Stimulated activated effector memory CD8-positive, alpha-beta T cell treated with anti-CD3 and anti-CD28 coated beads, Interleukin-12 subunit alpha, Interleukin-12 subunit beta, amount 100 ng/mL, for 72 hours (primary cell): ENCODE measurements around the gene ARHGAP23.
"Not testable (repeated sequence)": the region's sequence is repeated elsewhere in the genome, so short reads cannot be mapped to it uniquely, and the experiment has no call there.

Experiments used
- ATAC-seq: fragments of 150-1000 bp; cut with Tn5 transposase; 2 replicates; pipeline ENCODE4 v1.10.0; 2021
- DNase-seq, 2 donors: peaks; one replicate each; pipeline ENCODE4 v3.0.0; 2021 to 2022; ENCODE audit warnings: low spot score in 2 of 2
- H3K27ac Mint-ChIP-seq: one replicate; pipeline ENCODE4 v1.8.0; 2022; ENCODE audit warnings: mild to moderate bottlenecking, mixed read lengths
- H3K36me3 Mint-ChIP-seq: one replicate; pipeline ENCODE4 v1.8.0; 2022; ENCODE audit warnings: mild to moderate bottlenecking, mixed read lengths
- H3K4me1 Mint-ChIP-seq: one replicate; pipeline ENCODE4 v1.8.0; 2022; ENCODE audit warnings: mixed read lengths
- H3K4me3 Mint-ChIP-seq: one replicate; pipeline ENCODE4 v1.8.0; 2022; ENCODE audit warnings: mild to moderate bottlenecking, mixed read lengths
- H3K9me3 Mint-ChIP-seq: one replicate; pipeline ENCODE4 v1.8.0; 2022; ENCODE audit warnings: mixed read lengths

The ARHGAP23 gene

GRCh38 chr17:38460082-38460715, 31.9 kb downstream of the ARHGAP23 start:
- H3K27ac Mint-ChIP-seq, result peak overlapping the region; percentile 2
- H3K4me3 Mint-ChIP-seq, result no peak overlapping the region
- DNase-seq (no peak), ATAC-seq (no peak)
- H3K4me1 Mint-ChIP-seq, result peaks cover 2% of the 10 kb centered on the region
- no peaks in the 10 kb centered on the region for H3K36me3 Mint-ChIP-seq
- H3K9me3 Mint-ChIP-seq, result no peaks in the 10 kb centered on the region

DNA sequence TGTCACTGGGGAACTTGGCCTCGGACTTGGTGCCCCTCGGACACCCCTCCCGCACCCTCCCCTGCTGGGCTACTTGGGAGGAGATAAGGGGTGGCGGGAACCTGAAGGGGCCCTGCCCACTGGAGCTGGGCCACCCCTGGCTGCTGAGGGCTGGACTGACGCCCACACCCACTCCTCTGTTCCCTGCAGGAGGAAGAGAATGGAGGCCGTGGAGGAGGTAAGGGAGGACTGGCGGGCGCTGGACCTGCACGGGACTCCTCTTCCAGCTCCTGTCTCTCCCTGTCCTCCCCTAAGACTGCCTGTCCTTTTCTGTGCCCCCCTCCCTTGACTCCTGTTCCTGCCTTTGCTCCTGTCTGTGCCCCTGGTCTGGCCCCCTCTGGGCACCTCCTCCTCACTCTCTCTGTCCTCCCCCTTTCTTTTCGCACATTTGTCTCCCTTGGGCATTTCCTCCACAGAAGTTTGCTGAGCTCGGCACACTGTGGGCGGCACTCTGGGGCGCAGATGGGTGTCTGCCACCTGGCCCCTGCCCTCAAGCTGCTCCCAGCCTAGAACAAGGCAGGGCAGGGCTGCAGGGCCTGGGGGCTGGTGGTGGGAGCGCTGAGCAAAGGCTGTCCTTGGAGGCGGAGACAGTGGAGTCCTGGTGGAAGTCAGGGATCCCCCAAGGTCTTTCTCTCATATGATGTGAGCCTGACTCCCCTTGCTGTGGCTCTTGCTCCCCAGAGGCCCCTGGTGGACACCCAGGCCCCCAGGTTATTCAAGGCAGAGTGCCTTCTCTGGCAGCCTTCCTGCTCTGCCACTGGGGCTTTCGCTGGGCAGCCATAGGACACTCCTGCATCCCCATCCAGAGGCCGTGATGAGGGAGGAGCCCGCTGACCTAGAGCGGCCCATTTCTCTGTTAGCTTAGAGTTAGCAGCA, 32.7 kb downstream of the ARHGAP23 start:
- H3K4me1 Mint-ChIP-seq, result no peaks in the 10 kb centered on the region
- no peak for ATAC-seq
- H3K4me3 Mint-ChIP-seq, result no peak overlapping the region
- DNase-seq, result no peak
- no peaks in the 10 kb centered on the region for H3K36me3 Mint-ChIP-seq
- no peak overlapping the region for H3K27ac Mint-ChIP-seq
- H3K9me3 Mint-ChIP-seq, result no peaks in the 10 kb centered on the region

DNA sequence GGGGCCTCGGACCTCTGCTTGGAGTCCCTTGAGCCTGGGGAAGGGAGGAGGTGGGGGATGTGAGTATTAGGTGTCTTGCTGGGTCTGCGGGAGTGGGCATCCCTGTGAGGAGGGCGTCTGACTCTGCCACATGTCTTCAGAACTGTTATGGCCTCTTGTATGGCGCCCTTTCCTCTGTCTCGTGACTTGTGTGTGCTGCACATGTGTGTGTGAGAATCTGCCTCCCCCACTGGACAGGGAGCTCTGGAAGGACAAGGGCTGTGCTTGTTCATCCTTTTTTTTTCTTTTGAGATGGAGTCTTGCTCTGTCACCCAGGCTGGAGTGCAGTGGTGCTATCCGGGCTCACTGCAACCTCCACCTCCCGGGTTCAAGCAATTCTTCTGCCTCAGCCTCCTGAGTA, 33.4 kb downstream of the ARHGAP23 start:
- DNase-seq (no peak), ATAC-seq (no peak)
- Mint-ChIP-seq H3K36me3 (no peaks in the 10 kb centered on the region), H3K4me3 (no peak overlapping the region), H3K27ac (no peak overlapping the region), H3K9me3 (no peaks in the 10 kb centered on the region), H3K4me1 (no peaks in the 10 kb centered on the region)

GRCh38 chr17:38463451-38463858, 35.2 kb downstream of the ARHGAP23 start:
- ATAC-seq (no peak), DNase-seq (no peak)
- H3K36me3 Mint-ChIP-seq, result no peaks in the 10 kb centered on the region
- H3K4me1 Mint-ChIP-seq, result no peaks in the 10 kb centered on the region
- H3K27ac Mint-ChIP-seq, result no peak overlapping the region
- no peak overlapping the region for H3K4me3 Mint-ChIP-seq
- no peaks in the 10 kb centered on the region for H3K9me3 Mint-ChIP-seq

DNA sequence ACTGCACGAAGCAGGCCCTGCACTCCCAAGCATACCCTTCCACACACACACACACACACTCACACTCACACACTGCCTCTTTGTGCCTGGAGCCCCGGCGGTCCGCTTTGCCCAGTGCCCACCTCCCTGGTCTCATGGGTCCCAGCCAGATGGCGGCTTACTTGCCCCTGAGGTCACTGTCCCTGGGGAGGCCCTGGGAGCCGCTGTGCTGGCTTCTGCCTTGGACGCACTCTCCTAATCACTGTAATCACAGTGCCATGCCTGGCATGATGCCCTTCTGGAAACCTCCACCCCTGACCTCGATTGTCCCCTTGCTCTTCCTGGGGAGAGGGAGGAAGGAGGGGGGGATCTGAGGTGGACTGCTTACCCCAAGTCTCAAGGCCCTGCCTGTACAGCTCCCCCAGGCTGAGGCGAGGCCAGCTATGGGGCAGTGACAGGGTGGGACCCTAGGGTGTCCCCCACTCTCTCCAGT, 36.0 kb downstream of the ARHGAP23 start:
- H3K4me3 Mint-ChIP-seq, result no peak overlapping the region

DNA sequence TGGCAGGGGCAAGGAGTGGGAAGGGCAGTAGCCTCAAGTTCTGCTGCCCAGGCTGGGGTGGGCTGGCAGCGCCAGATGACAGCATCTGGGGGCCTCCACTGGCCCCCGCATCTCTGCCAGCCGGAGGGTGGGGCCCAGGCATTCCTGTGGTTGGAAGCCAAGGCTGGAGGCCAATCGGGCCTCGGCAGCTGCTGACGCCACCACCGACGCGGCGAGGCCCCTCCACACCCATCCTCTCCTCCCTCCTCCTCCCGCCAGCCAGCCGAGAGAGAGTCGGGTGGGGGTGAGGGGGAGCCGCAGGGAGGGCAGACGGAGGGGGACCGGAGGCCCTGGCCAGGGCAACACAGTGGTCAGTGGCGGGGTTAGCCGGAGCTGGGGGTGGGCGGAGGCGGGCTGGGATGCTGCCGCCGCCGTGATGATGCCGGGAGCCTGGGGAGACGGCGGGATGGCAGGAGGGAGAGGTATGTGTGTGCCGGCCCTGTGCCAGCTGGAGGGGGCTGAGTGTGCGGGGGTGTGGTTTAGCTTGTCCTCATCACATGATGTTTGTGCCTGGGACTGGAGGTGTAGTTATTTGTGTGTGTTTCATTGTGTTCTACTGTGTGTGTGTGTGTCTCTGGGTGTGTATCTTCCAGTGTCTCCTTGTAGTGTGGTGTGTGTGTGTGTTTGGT, 36.6 kb downstream of the ARHGAP23 start:
- ATAC-seq (no peak), DNase-seq (no peak)
- Mint-ChIP-seq H3K9me3 (no peaks in the 10 kb centered on the region), H3K4me1 (no peaks in the 10 kb centered on the region), H3K27ac (no peak overlapping the region), H3K36me3 (no peaks in the 10 kb centered on the region), H3K4me3 (no peak overlapping the region)

More for the DNA sequence above, 36.0 kb downstream of the ARHGAP23 start:
- H3K27ac Mint-ChIP-seq, result no peak overlapping the region
- DNase-seq (no peak), ATAC-seq (no peak)
- H3K9me3 Mint-ChIP-seq, result no peaks in the 10 kb centered on the region
- H3K36me3 Mint-ChIP-seq, result no peaks in the 10 kb centered on the region
- H3K4me1 Mint-ChIP-seq, result no peaks in the 10 kb centered on the region

- ATAC-seq (no peak), DNase-seq (no peak)
- Mint-ChIP-seq H3K36me3 (no peaks in the 10 kb centered on the region), H3K27ac (no peak overlapping the region), H3K9me3 (no peaks in the 10 kb centered on the region), H3K4me3 (no peak overlapping the region), H3K4me1 (no peaks in the 10 kb centered on the region)
Measured at GRCh38 chr17:38465391-38466345, 37.4 kb downstream of the ARHGAP23 start.

DNA sequence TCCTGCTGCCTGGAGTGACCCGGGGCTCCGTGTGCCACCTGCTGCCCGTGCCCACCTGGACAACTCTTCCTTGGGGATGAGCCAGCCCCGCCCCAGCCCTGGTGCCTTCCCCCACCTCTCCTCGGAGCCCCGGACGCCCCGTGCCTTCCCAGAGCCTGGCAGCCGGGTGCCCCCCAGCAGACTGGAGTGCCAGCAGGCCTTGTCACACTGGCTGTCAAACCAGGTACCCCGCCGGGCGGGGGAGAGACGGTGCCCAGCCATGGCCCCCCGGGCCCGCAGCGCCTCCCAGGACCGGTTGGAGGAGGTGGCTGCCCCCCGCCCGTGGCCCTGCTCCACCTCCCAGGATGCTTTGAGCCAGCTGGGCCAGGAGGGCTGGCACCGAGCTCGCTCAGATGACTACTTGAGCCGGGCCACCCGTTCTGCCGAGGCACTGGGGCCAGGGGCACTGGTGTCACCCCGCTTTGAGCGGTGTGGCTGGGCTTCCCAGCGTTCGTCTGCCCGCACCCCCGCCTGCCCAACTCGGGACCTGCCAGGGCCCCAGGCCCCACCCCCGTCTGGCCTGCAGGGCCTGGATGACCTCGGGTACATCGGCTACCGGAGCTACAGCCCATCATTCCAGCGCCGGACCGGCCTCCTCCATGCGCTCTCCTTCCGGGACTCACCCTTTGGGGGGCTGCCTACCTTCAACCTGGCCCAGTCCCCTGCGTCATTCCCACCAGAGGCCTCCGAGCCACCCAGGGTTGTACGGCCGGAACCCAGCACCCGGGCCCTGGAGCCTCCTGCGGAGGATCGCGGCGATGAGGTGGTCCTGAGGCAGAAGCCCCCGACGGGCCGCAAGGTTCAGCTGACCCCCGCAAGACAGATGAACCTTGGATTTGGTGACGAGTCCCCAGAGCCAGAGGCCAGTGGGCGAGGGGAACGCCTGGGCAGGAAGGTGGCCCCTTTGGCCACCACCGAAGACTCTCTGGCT, 38.4 kb downstream of the ARHGAP23 start:
- Mint-ChIP-seq H3K36me3 (no peaks in the 10 kb centered on the region), H3K4me1 (no peaks in the 10 kb centered on the region), H3K4me3 (no peak overlapping the region), H3K27ac (no peak overlapping the region), H3K9me3 (no peaks in the 10 kb centered on the region)
- DNase-seq, result no peak
- no peak for ATAC-seq

- H3K4me3 Mint-ChIP-seq, result no peak overlapping the region
- H3K27ac Mint-ChIP-seq, result no peak overlapping the region
- no peak for DNase-seq
- no peaks in the 10 kb centered on the region for H3K4me1 Mint-ChIP-seq
- H3K9me3 Mint-ChIP-seq, result no peaks in the 10 kb centered on the region
- H3K36me3 Mint-ChIP-seq, result no peaks in the 10 kb centered on the region
- ATAC-seq, result no peak
Measured at GRCh38 chr17:38467491-38467890, 39.2 kb downstream of the ARHGAP23 start.

DNA sequence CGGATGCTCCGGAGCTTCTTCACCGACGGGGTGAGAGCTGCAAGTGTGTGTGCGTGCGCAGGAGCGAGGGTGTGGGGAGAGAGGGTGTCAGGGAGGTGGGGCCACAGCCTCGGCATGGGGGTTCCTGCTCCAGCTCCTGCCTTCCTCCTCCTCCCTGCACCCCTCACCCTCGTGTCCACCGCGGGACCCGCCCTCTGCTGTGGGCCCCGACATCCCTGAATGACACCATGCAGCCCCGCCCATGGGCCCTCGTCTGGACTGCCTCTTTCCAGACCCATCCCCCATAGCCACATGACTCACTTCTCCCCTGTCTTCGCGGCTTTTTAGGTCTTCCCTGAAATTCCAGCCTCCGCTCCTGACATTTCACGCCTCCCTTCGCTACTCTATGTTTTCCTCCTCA, 41.6 kb downstream of the ARHGAP23 start:
- DNase-seq (no peak), ATAC-seq (no peak)
- no peak overlapping the region for H3K27ac Mint-ChIP-seq
- H3K4me1 Mint-ChIP-seq, result no peaks in the 10 kb centered on the region
- H3K9me3 Mint-ChIP-seq, result no peaks in the 10 kb centered on the region
- H3K4me3 Mint-ChIP-seq, result no peak overlapping the region
- no peaks in the 10 kb centered on the region for H3K36me3 Mint-ChIP-seq

- H3K9me3 Mint-ChIP-seq, ATAC-seq, DNase-seq, H3K27ac Mint-ChIP-seq, H3K4me1 Mint-ChIP-seq, H3K4me3 Mint-ChIP-seq, H3K36me3 Mint-ChIP-seq: not testable (repeated sequence)
Measured at GRCh38 chr17:38471253-38471652, 43.0 kb downstream of the ARHGAP23 start.

DNA sequence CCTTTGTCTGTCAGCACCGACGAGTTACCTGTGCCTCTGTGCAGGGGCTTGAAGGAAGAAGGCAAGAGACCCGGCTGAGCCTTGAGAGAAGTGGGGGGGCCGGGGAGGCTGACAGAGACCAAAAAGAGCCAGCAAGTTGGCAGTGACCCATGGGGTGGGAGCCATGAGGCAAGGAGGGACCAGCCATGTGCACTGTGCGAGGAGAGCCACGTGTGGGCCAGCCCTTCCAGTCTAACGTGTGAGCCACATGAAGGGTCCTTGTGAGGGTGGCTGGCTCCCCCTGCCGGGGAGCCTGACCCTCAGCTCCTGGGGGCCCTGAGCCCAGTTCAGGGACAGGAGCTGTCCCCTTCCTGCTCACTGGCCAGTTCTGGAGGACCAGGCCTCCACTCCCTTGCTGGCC, 46.4 kb downstream of the ARHGAP23 start:
- H3K9me3 Mint-ChIP-seq, H3K36me3 Mint-ChIP-seq, H3K4me3 Mint-ChIP-seq, H3K4me1 Mint-ChIP-seq, ATAC-seq, DNase-seq, H3K27ac Mint-ChIP-seq: not testable (repeated sequence)

DNA sequence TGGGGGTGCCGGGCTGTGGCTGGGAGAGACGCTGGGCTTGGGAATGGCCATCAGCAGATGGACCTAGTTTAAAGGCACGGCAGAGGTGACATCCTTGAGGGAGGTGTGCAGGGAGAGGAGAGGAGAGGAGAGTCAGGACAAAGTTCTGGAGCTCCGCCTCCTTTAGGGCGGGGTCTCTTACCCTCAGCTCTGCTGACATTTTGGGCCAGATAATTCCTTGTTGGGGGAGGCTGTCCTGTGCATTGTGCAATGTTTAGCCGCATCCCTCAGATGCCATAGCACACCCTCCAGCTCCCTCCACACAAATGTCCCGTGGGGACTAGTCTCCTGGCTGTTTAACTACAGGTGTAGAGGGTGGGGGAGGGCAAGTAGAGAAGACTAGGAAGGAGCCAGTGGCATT, 48.3 kb downstream of the ARHGAP23 start:
- DNase-seq, result no peak
- ATAC-seq, result no peak
- Mint-ChIP-seq H3K36me3 (no peaks in the 10 kb centered on the region), H3K9me3 (no peaks in the 10 kb centered on the region), H3K4me1 (peaks cover 7% of the 10 kb centered on the region), H3K4me3 (no peak overlapping the region), H3K27ac (no peak overlapping the region)

DNA sequence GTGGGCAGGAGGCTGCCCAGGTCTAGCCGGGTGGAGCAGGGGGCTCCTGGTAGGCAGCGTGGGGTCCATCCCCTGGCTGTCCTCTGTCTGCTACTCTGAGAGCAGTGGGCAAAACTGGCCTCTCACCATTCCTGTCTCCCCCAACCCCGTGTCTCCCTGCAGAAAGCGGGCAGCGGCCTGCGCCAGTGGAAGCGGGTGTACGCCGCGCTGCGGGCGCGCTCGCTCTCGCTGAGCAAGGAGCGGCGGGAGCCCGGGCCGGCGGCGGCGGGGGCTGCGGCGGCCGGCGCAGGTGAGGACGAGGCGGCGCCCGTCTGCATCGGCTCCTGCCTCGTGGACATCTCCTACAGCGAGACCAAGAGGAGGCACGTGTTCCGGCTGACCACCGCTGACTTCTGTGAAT, 49.2 kb downstream of the ARHGAP23 start:
- H3K9me3 Mint-ChIP-seq, H3K27ac Mint-ChIP-seq, DNase-seq, H3K4me1 Mint-ChIP-seq, H3K36me3 Mint-ChIP-seq, H3K4me3 Mint-ChIP-seq, ATAC-seq: not testable (repeated sequence)
